Ovary (tissue), 3 donors: Measurements from ENCODE around the gene OR10A3.

Source experiments
- CTCF ChIP-seq, 3 donors: fragments of 450-650 bp in 2 of 3; fragments of 200-600 bp in 1 of 3; IDR thresholded peaks; one replicate each; pipeline versions ENCODE4 v1.5.1 to v1.8.0; 2016 to 2022; ENCODE audit warnings: antibody characterized with exemption in 3 of 3, mild to moderate bottlenecking in 1 of 3
- POLR2A ChIP-seq: fragments of 450-650 bp; IDR thresholded peaks from one replicate; pipeline ENCODE4 v1.6.1; 2017; ENCODE audit warnings: antibody characterized with exemption, mild to moderate bottlenecking, moderate library complexity
- donor health status: DM: no; HTN: no; CAD: no.

GRCh38 chr11:7968686-7969085, 27.2 kb upstream of the OR10A3 start:
- no peak for TF ChIP-seq CTCF (IDR thresholded peaks at IDR 0.05)
- TF ChIP-seq POLR2A, result no peak
